HG03378 (cell line): Measurements from ENCODE around the gene SMURF1.

Source experiments
- ATAC-seq: cut with Tn5 transposase; IDR thresholded peaks from one replicate; pipeline ENCODE4 v1.9.1; 2021; ENCODE audit warnings: mild to moderate bottlenecking, moderate library complexity; ENCODE audit not compliant: unreplicated experiment

The SMURF1 gene

DNA sequence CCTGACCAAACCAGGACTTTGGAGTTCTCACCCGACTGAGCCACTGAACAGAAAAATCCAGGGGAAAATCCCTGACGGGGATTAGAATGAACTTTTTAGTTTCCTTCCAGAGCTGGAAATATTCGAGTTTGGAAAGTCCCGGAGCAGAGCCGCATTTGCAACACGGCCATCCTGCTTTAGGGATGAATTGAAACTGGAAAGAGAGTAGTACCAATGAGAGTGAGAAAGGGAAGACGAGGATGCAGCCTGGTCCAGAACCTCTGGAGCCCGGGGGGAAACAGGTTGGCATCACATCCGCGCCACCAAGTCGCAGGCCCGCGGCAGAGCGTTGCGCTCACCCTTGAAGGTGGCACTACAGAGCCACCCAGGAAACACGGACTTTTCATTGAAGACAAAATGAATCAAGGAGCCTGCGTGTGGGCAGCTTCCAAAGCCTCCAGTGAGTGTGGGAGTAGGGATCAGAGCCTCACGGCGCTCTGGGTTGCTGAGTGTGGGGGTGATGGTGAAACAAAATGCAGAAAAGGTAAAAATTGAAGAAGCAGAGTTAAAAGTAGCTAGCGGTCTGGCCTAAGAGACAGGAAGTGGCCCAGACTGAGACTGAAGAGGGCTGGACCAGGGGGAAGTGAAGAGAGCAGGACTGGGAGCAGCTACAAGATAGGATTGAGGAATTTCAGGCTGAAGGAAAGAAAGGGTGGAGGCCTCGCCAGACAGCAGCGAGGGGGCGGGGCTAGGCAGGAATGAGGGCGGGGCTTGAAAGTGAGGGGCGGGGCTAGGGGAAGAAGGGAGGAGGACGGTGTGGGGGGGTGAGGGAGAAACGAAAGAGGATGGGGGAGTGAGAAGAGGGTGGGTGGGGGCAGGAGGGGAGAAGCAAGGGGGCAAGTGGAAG lies 1.8 kb downstream of the SMURF1 start:
- ATAC-seq, result no peak

DNA sequence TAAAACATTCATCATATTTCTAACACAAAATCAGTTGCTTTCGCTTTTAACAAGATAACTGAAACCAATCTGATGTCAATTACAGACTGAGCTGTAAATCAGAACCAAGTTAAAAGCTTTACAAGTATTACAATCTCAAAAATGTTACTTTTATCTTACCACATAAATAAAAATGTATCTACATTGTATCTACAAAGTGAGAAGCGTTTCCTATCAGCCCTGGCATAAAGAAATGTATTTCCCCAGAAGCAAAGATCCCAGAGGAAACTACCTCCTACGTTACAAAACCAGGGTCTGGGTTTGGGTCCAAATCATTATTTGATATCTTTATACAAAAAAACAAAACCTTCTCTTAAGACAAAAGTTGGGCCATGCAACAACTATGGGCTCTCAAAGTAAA lies 2.6 kb downstream of the SMURF1 start:
- ATAC-seq, result no peak

DNA sequence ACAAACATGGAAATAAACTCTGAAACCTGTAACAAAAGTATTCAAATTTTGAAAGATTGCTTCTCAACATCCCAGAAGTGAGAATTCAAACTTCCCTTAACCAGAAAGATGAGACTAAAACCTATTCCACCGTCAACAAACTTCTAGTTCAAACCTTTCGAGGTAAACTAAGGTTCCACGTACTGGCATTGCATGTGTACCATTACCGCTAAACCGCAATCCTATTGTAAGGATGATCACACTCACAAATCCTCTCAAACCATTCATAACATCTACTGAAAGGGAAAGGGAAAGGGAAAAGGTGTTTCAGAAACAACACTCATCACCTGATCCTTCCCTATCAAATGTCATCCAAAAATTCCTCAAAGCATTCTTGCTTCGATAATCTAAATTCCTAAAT lies 3.1 kb downstream of the SMURF1 start:
- ATAC-seq, result no peak

DNA sequence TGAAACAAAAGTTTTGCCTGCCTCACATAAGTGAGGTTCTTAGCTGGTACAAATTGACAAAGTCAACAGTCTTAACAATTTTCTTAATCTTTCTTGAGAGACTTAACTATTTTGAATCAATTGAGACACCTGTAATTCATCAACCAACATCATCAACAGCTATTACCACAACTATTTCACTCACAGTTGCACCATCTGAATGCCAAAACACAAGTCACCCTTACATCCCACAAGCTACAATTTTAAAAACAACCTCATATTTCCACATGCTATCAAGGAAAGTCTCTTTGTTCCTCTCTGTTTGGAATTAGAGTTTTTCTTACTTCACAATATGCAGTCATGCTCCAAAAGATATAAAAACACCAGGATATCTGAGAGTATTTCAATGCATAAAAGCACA lies 4.9 kb downstream of the SMURF1 start:
- no peak for ATAC-seq

DNA sequence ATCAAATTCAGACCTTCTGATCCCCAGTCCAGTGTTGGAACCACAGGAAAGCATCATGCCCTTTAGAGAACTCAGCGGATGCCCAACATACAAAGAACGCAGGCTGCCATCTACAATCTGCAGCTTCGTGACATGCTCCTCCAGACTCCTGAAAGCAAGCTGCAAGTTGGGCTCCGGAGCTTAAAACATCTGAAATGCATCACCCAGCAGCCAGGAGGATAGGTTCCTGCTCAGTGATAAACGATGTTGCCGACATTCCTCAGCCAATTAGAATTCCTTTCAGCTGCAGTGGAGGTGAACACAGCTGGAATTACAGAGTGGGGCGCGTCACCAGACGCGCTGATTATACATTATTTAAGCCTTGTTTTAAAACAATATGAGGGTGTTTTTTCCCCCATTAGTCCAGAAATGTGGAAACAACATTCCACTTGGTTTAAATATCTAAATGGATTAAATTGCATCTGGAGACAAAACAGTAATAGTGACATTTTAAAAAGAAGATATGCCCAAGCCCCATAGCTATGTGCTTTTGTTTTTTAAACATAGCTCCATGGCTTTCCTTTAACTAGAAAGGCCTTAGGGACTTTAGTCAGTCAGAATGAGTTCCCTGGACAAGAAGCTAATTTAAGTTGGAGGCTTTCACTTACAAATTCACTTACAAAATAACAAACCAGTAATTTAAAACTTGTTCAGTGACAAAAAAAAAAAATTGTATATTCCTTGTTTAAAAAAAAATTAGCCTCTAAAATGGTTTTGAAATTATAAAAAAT lies 6.3 kb downstream of the SMURF1 start:
- no peak for ATAC-seq

DNA sequence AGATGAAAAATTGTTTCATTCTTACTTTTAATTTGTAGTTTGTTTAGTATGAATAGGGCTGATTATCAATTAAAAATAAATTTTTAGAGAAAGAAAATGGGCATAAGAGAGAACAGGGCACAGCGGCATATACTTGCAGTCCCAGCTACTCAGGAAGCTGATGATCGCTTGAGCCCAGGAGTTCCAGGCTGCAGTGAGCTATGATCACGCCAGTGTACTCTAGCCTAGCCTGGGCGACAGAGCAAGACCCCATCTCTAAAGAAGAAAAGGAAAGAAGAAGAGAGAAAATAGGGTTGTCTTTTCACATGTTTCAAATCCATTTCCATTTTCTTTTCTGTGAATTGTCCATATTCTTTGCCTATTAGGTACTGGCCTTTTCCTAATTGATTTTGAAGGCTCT lies 8.0 kb downstream of the SMURF1 start:
- ATAC-seq, result no peak

DNA sequence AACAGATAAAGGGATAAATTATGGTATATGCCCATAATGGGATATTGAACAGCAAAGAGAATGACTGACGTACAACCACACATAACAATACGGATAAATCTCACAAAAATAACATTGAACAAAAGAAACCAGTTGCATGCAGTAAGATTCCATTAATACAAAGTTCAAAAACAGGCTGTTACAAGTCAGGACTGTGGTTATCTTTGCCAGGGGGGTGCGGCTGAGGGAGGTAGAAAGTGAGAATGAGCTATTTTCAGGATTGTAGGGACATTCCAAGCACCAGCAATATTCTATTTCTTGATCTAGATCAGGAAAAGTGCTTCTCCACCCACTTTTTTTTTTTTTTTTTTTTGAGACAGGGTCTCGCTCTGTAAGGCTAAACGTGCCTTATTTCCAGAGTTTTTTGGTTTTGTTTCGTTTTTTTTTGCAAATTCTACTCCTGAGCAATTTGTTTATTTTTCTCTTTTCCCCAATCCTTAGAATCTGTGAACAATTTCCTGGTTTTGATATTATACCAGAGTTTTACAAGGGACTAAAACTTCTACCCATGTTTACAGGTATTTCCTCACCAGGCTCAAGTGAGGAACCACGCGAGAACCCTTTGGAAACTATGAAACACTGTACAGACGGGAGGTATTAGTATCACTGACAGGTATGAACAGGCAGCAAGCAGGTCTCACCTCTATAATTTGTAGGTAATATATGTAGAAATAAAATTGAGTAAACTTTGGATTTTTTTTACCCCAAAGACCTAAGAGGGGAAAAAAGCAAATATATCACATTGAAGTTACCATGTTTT lies 9.9 kb downstream of the SMURF1 start:
- ATAC-seq, result no peak

DNA sequence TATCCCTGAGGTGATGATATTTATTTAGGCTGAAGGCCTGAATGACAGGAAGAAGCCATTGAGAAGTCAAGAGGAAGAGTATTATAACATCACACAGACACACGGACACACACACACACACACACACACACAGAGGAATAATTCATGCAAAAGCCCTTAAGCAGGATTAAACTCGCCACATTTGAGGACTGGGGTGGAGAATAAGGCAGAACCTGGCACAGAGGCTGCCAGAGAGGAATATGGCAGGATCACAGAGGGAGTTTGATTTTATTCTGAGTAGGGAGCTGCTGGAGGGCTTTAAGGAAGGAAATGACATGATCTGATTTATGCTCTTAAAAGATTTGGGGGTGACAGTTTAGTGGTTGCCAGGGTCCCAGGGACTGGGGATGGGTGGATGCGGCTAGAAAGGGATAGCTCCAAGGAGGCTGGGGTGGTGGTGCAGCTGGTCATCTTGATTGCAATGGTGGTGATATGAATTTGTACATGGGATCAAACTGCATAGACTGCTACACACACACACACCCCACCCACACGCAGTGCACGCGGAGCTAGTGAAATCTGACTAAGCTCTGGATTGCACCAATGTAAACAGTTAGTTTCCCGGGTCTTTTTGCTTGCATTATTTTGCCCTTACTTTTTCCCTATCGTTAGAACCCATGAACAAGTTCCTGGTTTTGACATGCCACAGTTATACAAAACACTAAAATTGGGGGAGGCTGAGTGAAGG lies 11.2 kb downstream of the SMURF1 start:
- no peak for ATAC-seq

DNA sequence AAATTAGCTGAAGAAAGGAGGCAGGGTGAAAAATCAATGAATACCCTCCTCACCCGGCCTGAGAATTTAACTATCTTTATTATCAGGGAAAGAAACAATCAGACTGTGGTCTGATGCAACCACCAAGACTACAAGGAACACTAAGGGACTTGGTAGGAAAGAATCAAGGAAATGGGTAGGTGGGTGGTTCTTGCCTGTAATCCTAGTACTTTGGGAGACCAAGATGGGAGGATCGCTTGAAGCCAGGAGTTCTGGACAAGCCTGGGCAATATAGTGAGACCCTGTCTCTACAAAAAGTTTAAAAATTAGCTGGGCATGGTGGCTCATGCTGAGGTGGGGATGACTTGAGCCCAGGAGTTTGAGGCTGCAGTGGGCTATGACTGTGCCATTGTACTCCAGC lies 12.6 kb downstream of the SMURF1 start:
- ATAC-seq, result no peak

DNA sequence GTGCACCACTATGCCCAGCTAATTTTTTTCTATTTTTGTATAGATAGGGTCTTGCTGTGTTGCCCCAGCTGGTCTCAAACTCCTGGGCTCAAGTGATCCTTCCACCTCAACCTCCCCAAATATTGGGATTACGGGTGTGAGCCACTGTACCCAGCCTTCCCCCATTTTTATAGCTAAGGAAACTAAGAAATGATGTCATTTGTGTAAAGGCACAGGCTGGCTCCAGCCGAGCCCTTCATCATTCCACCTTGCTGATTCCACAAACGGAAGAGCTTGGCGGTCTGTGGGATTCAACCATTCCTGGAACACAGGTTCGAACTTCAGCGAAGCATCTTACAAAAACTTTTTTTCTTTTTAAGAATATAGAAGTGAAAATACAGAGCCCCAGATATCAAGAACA lies 14.4 kb downstream of the SMURF1 start:
- ATAC-seq, result no peak

DNA sequence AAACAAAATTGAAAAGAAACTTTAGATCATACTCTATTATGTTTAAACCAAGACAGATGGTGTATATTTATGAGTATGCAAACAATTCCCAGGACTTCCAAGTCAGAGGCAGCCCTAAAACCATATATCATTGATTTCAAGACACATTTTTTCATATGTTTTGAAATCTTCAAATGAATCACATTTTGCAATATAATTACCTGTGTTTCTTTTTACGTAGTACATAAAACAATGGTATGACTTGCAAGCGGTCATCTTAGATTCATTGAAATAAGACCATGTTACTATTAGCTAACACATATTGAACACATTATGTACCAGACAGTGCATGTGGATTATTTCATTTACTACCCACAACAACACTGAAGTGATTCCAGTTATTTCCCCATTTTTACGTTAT lies 14.9 kb downstream of the SMURF1 start:
- ATAC-seq, result no peak

DNA sequence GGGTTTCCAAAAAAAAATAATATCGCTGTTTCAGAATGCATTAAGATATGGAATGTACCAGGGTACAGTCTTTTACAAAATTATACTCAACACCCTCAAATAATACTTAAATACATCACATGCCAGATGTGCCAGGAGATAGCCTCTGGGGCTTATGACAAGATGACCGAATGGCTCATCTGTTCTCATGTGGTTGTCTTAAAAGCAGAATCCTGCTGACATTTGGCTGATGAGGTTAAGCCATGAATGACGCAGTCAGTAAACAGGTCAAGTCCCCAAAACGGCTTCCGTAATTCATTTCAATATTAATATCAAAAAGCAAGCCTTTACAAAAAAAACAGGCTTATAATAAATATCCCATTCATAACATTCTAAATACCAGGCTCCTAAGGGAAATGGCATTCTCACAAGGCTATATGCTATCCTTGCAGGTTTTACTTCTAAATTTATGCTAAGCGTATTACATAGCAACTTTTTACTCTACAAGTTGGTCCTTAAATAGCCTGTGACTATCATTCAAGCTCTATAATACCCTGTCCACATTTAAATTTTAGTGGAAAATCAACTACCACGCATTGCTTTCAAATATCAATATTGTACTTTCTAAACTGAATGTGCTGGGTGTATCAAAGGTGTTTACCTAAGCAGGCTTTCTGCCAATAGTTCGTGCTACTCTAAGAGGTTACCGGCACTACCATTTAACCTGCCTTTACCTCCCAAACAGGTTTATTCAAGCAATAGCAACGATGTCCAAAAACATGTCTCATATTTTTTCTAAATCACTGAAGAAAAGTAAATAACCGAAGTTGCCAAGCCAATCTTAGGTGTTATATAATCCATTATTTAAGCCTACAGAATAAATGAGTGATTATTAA lies 15.6 kb downstream of the SMURF1 start:
- no peak for ATAC-seq

DNA sequence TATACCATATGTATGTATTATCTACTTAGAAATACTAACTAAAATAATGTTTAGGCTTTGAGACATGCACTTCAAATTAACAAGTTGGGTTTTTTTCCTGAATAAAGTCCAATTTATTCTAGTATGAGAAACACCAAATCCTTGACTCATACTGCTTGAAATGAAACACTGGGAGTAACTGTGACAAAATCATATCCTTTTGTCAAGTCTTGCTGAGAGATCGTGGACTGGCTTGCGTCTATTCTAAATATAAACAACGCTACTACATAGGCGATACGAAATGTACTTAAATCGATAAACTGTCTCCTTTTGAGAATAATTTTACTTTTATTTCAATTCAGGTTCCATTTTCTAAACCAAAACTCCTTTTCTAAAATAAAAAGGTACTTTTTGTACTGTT lies 16.3 kb downstream of the SMURF1 start:
- no peak for ATAC-seq

DNA sequence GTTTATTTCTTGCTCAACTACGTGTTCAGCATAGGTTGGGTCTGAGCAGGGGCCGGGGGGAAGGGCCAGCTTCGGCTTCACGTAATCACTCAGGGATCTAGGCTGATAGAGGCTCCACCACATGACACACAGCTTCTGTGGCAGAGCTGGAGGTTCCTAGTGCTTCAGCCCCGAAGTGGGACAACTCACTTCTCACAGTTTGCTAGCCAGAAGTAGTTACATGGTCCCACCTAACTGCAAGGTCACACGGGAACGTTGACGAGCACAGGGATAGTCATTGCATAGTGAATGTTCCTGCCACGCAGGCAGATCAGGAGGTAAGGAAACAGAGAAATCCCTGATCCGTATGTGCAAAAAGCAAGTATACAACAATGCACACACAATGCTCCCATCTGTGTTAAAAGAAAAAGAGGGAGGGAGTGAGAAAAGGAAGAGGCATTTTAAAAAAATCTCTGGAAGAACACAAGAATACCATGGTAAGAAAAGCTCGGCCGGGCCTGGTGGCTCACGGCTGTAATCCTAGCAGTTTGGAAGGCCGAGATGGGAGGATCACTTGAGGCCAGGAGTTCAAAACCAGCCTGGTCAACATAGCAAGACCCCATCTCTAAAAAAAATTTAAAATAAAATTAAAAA lies 16.9 kb downstream of the SMURF1 start:
- ATAC-seq, result no peak

DNA sequence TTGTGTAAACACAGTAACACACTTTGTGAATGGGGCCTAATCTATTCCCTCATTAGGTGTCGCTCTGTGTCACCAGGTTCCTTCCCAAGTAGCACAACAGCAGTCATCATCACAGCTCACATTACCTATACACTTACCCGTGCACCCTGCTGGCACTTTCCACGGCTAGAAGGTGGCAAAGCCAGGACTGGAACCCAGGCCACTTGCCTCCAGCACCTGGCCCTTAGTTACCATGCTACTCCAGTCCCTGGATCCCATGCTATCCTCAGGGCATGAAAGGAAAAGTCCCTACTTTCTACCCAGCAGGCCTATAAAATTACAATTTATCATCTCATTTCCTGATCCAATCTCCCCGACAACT lies 18.4 kb downstream of the SMURF1 start:
- ATAC-seq, result no peak

DNA sequence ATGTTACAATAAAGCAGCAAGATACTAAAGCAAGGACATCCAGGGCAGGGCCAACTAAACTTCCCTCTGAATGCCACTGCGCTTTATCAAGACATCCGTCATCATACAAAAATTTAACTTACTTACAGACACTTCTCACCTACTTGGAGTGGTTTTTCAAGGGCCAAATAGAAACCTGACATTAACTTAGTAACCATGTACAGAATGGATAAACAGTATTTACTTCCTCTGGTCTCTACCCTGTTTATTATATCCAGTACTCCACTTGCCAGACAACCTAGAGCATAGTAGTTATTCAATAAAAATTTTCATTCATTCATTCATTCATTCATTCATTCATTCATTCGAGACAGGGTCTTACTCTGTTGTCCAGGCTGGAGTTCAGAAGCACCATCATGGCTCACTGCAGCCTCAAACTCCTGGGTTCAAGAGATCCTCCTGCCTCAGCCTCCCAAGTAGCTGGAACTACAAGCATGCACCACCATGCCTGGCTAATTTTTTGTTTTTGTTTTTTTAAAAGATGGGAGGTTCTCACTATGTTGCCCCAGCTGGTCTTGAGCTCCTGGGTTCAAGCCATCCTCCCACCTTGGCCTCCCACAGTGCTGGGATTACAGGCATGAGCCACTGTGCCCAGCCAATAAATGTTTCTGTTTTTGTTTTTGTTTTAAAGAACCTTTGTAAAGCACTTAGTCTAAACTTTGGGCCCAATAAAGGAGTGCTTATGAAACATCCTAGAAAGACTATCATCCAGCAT lies 19.0 kb downstream of the SMURF1 start:
- no peak for ATAC-seq

DNA sequence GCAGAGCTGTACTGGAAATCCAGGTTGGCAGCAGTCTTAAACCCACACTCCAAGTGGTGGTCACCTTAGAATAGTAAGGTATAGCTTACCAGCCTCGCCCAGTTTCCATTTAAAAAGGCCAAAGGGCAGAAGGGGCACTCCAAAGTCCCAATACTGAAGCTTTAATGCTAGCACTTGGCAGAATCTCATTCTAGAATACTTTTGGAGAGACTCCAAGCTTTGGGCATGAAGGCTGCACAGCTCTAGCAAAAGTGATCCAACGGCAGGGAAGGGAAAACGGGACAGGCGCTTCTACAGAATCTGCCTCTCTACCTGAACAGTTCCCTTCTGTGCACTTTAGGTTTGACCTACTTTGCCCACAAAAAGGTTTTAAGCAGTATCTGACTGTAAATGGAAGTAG lies 19.7 kb downstream of the SMURF1 start:
- no peak for ATAC-seq

DNA sequence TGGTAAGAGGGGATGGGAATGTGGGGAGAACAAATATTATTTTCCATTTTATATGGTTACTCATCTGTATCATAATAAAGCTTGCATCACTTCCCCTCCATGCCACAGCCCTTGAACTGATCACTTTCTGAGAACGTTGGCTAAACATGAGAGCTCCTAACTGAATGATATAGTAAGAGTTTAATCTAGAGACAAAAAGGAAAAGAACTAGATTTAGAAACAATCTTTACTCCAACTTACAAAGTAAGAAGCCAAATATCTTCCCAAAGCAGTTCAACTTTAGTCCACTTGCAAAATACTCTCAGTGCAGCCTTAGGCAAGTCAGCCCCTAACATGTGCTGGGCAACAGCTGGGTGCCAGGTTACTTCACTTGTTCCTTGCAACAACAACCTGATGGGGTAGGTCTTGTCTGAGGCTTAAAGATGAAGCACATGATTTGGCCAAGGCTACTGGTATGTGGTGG lies 20.3 kb downstream of the SMURF1 start:
- no peak for ATAC-seq

DNA sequence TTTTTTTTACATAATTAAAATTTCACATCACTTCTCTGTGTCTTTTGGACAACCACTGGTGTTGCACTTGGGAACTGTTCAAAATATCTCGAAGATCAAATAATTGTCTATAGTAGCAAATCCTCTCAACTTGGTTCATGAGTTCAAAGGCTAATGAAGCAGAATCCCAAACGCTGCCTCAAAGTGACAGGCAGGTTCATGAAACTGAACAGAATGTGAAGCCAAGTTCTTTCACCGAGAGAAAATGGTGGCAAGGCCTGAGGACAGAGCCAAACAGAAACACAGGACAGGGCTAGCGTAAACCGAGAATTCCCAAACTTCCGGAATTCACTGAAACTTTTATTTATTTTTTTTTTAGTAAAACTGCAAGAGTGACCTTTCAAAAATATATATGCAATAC lies 21.1 kb downstream of the SMURF1 start:
- ATAC-seq, result no peak
